Measurements from ENCODE around the gene WDR88. TPM values are rescaled to one million over a fixed set of nuclear protein-coding genes. Genes with fewer than 3 reads are reported as not detected.

The WDR88 gene
- total RNA-seq, 1 donor from 2014 or later: not detected

- Histone ChIP-seq H3K4me3 (no peak overlapping the region), H3K4me1 (peaks cover 5% of the 10 kb centered on the region), H3K27me3 (ENCODE audit: low read depth) (no peaks in the 10 kb centered on the region), H3K36me3 (no peaks in the 10 kb centered on the region), H3K9me3 (no peaks in the 10 kb centered on the region), H3K27ac (no peak overlapping the region)
- DNase-seq (no peak), ATAC-seq (no peak)
- intact Hi-C loops (cut with DNase I): no loop called here
- TF ChIP-seq CTCF (IDR thresholded peaks at IDR 0.05): no peak
Observed at GRCh38 chr19:33156334-33156733, 24.4 kb downstream of the WDR88 start.

- intact Hi-C loops (cut with DNase I): no loop called here
Observed at GRCh38 chr19:33157906-33158305, 26.0 kb downstream of the WDR88 start.

GRCh38 chr19:33158365-33158764 lies 26.5 kb downstream of the WDR88 start:
- no peak for TF ChIP-seq CTCF (IDR thresholded peaks at IDR 0.05)
- Histone ChIP-seq H3K27ac (no peak overlapping the region), H3K27me3 (ENCODE audit: low read depth) (no peaks in the 10 kb centered on the region), H3K4me1 (peaks cover 5% of the 10 kb centered on the region), H3K36me3 (no peaks in the 10 kb centered on the region), H3K4me3 (no peak overlapping the region), H3K9me3 (no peaks in the 10 kb centered on the region)
- ATAC-seq (no peak), DNase-seq (no peak)
- intact Hi-C loops (cut with DNase I): no loop called here

More at GRCh38 chr19:33157906-33158305, 26.0 kb downstream of the WDR88 start:
- H3K27me3 ChIP-seq (ENCODE audit: low read depth): no peaks in the 10 kb centered on the region
- H3K9me3 ChIP-seq: no peaks in the 10 kb centered on the region
- no peak overlapping the region for H3K4me3 ChIP-seq
- peaks cover 5% of the 10 kb centered on the region for H3K4me1 ChIP-seq
- DNase-seq: no peak
- no peaks in the 10 kb centered on the region for H3K36me3 ChIP-seq
- no peak overlapping the region for H3K27ac ChIP-seq
- no peak for ATAC-seq
- no peak for TF ChIP-seq CTCF (IDR thresholded peaks at IDR 0.05)

- Histone ChIP-seq H3K27ac (no peak overlapping the region), H3K36me3 (no peaks in the 10 kb centered on the region), H3K4me3 (no peak overlapping the region), H3K9me3 (no peaks in the 10 kb centered on the region), H3K27me3 (ENCODE audit: low read depth) (no peaks in the 10 kb centered on the region), H3K4me1 (peaks cover 5% of the 10 kb centered on the region)
- DNase-seq: no peak
- intact Hi-C loops (cut with DNase I): no loop called here
- no peak for ATAC-seq
- TF ChIP-seq CTCF (IDR thresholded peaks at IDR 0.05): no peak
Observed at GRCh38 chr19:33159149-33159548, 27.2 kb downstream of the WDR88 start.

- Histone ChIP-seq H3K27me3 (ENCODE audit: low read depth) (no peaks in the 10 kb centered on the region), H3K4me1 (peaks cover 5% of the 10 kb centered on the region), H3K27ac (no peak overlapping the region), H3K4me3 (no peak overlapping the region), H3K36me3 (no peaks in the 10 kb centered on the region), H3K9me3 (no peaks in the 10 kb centered on the region)
- no peak for TF ChIP-seq CTCF (IDR thresholded peaks at IDR 0.05)
- ATAC-seq (no peak), DNase-seq (no peak)
- intact Hi-C loops (cut with DNase I): no loop called here
Observed at GRCh38 chr19:33159893-33160292, 28.0 kb downstream of the WDR88 start.

GRCh38 chr19:33161201-33161600 lies 29.3 kb downstream of the WDR88 start:
- no peak for TF ChIP-seq CTCF (IDR thresholded peaks at IDR 0.05)
- Histone ChIP-seq H3K36me3 (no peaks in the 10 kb centered on the region), H3K9me3 (no peaks in the 10 kb centered on the region), H3K27me3 (ENCODE audit: low read depth) (no peaks in the 10 kb centered on the region), H3K4me3 (no peak overlapping the region), H3K27ac (no peak overlapping the region), H3K4me1 (peaks cover 5% of the 10 kb centered on the region)
- DNase-seq (no peak), ATAC-seq (no peak)
- intact Hi-C loops (cut with DNase I): no loop called here
